ENCODE data around the gene FLNA. TPM values are rescaled to one million over a fixed set of nuclear protein-coding genes. Genes with fewer than 3 reads are reported as not detected.

Gene FLNA
- total and polyA plus RNA-seq, 9 of the 15 experiments (the other 6 are each of a cell fraction or from before 2014, with no cell fraction given), result 6.2 to 735 (median 135) TPM

GRCh38 chrX:154372612-154373022 lies 1.8 kb downstream of the FLNA start (continued):
- TF ChIP-seq, protein P1, sequence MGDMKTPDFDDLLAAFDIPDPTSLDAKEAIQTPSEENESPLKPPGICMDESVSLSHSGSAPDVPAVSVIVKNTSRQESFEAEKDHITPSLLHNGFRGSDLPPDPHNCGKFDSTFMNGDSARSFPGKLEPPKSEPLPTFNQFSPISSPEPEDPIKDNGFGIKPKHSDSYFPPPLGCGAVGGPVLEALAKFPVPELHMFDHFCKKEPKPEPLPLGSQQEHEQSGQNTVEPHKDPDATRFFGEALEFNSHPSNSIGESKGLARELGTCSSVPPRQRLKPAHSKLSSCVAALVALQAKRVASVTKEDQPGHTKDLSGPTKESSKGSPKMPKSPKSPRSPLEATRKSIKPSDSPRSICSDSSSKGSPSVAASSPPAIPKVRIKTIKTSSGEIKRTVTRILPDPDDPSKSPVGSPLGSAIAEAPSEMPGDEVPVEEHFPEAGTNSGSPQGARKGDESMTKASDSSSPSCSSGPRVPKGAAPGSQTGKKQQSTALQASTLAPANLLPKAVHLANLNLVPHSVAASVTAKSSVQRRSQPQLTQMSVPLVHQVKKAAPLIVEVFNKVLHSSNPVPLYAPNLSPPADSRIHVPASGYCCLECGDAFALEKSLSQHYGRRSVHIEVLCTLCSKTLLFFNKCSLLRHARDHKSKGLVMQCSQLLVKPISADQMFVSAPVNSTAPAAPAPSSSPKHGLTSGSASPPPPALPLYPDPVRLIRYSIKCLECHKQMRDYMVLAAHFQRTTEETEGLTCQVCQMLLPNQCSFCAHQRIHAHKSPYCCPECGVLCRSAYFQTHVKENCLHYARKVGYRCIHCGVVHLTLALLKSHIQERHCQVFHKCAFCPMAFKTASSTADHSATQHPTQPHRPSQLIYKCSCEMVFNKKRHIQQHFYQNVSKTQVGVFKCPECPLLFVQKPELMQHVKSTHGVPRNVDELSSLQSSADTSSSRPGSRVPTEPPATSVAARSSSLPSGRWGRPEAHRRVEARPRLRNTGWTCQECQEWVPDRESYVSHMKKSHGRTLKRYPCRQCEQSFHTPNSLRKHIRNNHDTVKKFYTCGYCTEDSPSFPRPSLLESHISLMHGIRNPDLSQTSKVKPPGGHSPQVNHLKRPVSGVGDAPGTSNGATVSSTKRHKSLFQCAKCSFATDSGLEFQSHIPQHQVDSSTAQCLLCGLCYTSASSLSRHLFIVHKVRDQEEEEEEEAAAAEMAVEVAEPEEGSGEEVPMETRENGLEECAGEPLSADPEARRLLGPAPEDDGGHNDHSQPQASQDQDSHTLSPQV (IDR thresholded peaks at IDR 0.05), result peak; percentile 18; the same call in 1 of the 2 replicates
- TF ChIP-seq MCM5 (IDR thresholded peaks at IDR 0.05; ENCODE audit: low read depth) (no peak), EP300 (IDR thresholded peaks at IDR 0.05; ENCODE audit: low read length) (no peak), YY1 (IDR thresholded peaks at IDR 0.05; ENCODE audit: borderline replicate concordance in 1 of 3, control insufficient read depth in 1 of 3, extremely low read depth in 1 of 3, insufficient read depth in 3 of 3, insufficient read length in 1 of 3, insufficient replicate concordance in 2 of 3, low read depth in 1 of 3, low read length in 2 of 3) (peak in 1 of 3 experiments; percentile 16), USF2 (CRISPR knock-in tag; IDR thresholded peaks at IDR 0.05) (peak; percentile 22; the same call in 1 of the 2 replicates)
